GM12878 (cell line): ENCODE results near the gene OTUD5. TPM values are rescaled to one million over a fixed set of nuclear protein-coding genes. Genes with fewer than 3 reads are reported as not detected.
A peak's percentile ranks its signal among the peaks of the same experiment; 100 is the strongest.

ENCODE experiments used
- ATAC-seq: fragments of 200-7000 bp; cut with Tn5 transposase; 3 replicates; pipeline ENCODE4 v1.9.1; 2020; ENCODE audit warnings: mild to moderate bottlenecking, moderate library complexity
- BruUV-seq: library from RNA; stranded (reverse); fragments of 400-500 nt; replicated peaks from 2 replicates; lab custom pipeline; 2021; lab: Mats Ljungman, UMichigan
- CTCF ChIA-PET: fragments of 300-600 bp; sonication (Branson Sonifier 250); formaldehyde crosslinking; extraction: SDS; loops from one replicate; lab custom pipeline; 2021; ENCODE audit warnings: inconsistent platforms; lab: Yijun Ruan, JAX
- POLR2A ChIA-PET: fragments of 350-600 bp; formaldehyde crosslinking; extraction: SDS; loops from one replicate; lab custom pipeline; 2021; ENCODE audit warnings: inconsistent platforms; lab: Charles Lee
- RAD21 ChIA-PET: fragments of 300-600 bp; sonication (Branson Sonifier 250); formaldehyde crosslinking; loops from one replicate; lab custom pipeline; 2023; ENCODE audit warnings: antibody characterized with exemption; ENCODE audit not compliant: unreplicated experiment; lab: Charles Lee
- SMC1A ChIA-PET: fragments of 300-600 bp; sonication (Branson Sonifier 250); formaldehyde crosslinking; loops from one replicate; lab custom pipeline; 2023; ENCODE audit not compliant: unreplicated experiment, uncharacterized antibody; lab: Charles Lee
- DNase-seq: peaks from one replicate; pipeline ENCODE4 v3.0.0-alpha.2; 2011; ENCODE audit warnings: low read depth, low spot score
- FAIRE-seq: peaks from 3 replicates; lab custom pipeline; 2011; peaks lifted over from hg19 to GRCh38; lab: Jason Lieb, UNC
- H2AFZ ChIP-seq: 2 replicates; pipeline ENCODE4 v1.6.0; 2011; ENCODE audit warnings: low read depth, low read length, control low read depth; ENCODE audit not compliant: control insufficient read depth
- H3K27ac ChIP-seq: 2 replicates; pipeline ENCODE4 v1.5.1; 2011; ENCODE audit warnings: control low read depth; ENCODE audit not compliant: control insufficient read depth, insufficient read depth
- H3K27me3 ChIP-seq, 2 experiments: replicated peaks in 1 of 2; 2 replicates each; pipeline versions ENCODE4 v1.6.0 to v1.6.1; 2011; ENCODE audit warnings: low read length in 1 of 2; ENCODE audit not compliant: control insufficient read depth in 2 of 2, insufficient read depth in 2 of 2
- H3K36me3 ChIP-seq, 2 experiments: 2 replicates each; pipeline ENCODE4 v1.5.1; 2011; ENCODE audit warnings: low read length in 1 of 2; ENCODE audit not compliant: control insufficient read depth in 2 of 2, insufficient read depth in 2 of 2
- H3K4me1 ChIP-seq: 2 replicates; pipeline ENCODE4 v1.6.1; 2011; ENCODE audit warnings: mild to moderate bottlenecking, low read length, moderate library complexity, mixed read lengths; ENCODE audit not compliant: control insufficient read depth, insufficient read depth
- H3K4me2 ChIP-seq: 2 replicates; pipeline ENCODE4 v1.6.0; 2011; ENCODE audit warnings: control low read depth; ENCODE audit not compliant: control insufficient read depth, insufficient read depth
- H3K4me3 ChIP-seq: fragments of 200-600 bp; sonication (generic); 2 replicates; pipeline ENCODE4 v1.5.1; 2016
- H3K79me2 ChIP-seq: 2 replicates; pipeline ENCODE4 v1.6.0; 2011; ENCODE audit warnings: low read length; ENCODE audit not compliant: control insufficient read depth, insufficient read depth
- H3K9ac ChIP-seq: 2 replicates; pipeline ENCODE4 v1.8.0; 2011; ENCODE audit warnings: low read length, control low read depth, mixed read lengths; ENCODE audit not compliant: control insufficient read depth, insufficient read depth
- H3K9me3 ChIP-seq: replicated peaks from 3 replicates; pipeline ENCODE4 v1.5.1; 2011; ENCODE audit warnings: mild to moderate bottlenecking, low read length; ENCODE audit not compliant: control insufficient read depth, insufficient read depth
- H4K20me1 ChIP-seq: 2 replicates; pipeline ENCODE4 v1.6.0; 2011; ENCODE audit not compliant: control insufficient read depth, insufficient read depth
- ATF7 ChIP-seq: fragments of 450-650 bp; IDR thresholded peaks from 2 replicates; pipeline ENCODE4 v1.6.1; 2016; ENCODE audit warnings: low read depth, mild to moderate bottlenecking
- FOXK2 ChIP-seq: fragments of 450-650 bp; IDR thresholded peaks from 2 replicates; pipeline ENCODE4 v1.6.1; 2017; ENCODE audit warnings: mild to moderate bottlenecking, moderate library complexity
- GATAD2B ChIP-seq: fragments of 450-650 bp; conservative IDR thresholded peaks from 2 replicates; pipeline ENCODE4 v1.6.1; 2017; ENCODE audit warnings: low read depth, mild to moderate bottlenecking, moderate library complexity
- JUND ChIP-seq: IDR thresholded peaks from 2 replicates; pipeline ENCODE4 v1.6.1; 2012; ENCODE audit warnings: low read depth, mild to moderate bottlenecking, low read length, improper control_type of control experiment, moderate library complexity
- NFIC ChIP-seq: IDR thresholded peaks from 2 replicates; pipeline ENCODE4 v1.6.1; 2012; ENCODE audit warnings: low read depth, mild to moderate bottlenecking, inconsistent platforms, low read length, moderate library complexity
- POLR2AphosphoS5 ChIP-seq: IDR thresholded peaks from 2 replicates; pipeline ENCODE4 v1.6.1; 2011; ENCODE audit warnings: mild to moderate bottlenecking, low read length, inconsistent platforms
- TCF3 ChIP-seq: IDR thresholded peaks from 2 replicates; pipeline ENCODE4 v1.6.1; 2012; ENCODE audit warnings: low read depth, mild to moderate bottlenecking, low read length, borderline replicate concordance; ENCODE audit not compliant: insufficient read depth
- WGBS: methylation state at CpG from one replicate; pipeline ENCODE4 v1.1.6; 2016; ENCODE audit warnings: low lambda C conversion rate; ENCODE audit not compliant: insufficient replicate concordance, insufficient coverage; ENCODE audit errors: missing lambda C conversion rate; 5-methylcytosine and 5-hydroxymethylcytosine counted together
- in situ Hi-C: fragments of 300-500 bp; cut with MboI; formaldehyde crosslinking; loops from 9 replicates; pipeline ENCODE4 v1.14.3; 2018; ENCODE audit warnings: mixed read lengths
- intact Hi-C: fragments of 100-400 bp; cut with micrococcal nuclease; formaldehyde crosslinking; loops from one replicate; pipeline ENCODE4 v1.14.2; 2022; ENCODE audit not compliant: unreplicated experiment
- polyA plus RNA-seq, 11 experiments: library from polyadenylated mRNA; depleted of rRNA in 4 of 11; unstranded in 6 of 11; stranded (reverse) in 5 of 11; fragments of >200 nt; fragmentation: Nextera tagmentation in 4 of 11; fragmentation: Illumina TruSeq in 1 of 11; extraction: Ambion mirVana in 4 of 11; extraction: Trizol in 1 of 11; gene quantifications; 1 replicate in 1 of 11; 2 replicates in 10 of 11; pipeline versions ENCODE4 v1.2.1 to v1.2.3, GENCODE V29; 2011 to 2016; ENCODE audit warnings: inconsistent platforms in 2 of 11, missing spikeins in 2 of 11, low read depth in 1 of 11
- total RNA-seq, 4 experiments: library from RNA; depleted of rRNA in 3 of 4; stranded (reverse); fragments of >200 nt in 3 of 4; fragmentation: Illumina TruSeq in 1 of 4; extraction: Trizol in 1 of 4; gene quantifications; 2 replicates each; pipeline versions ENCODE4 v1.2.1 to v1.2.3, GENCODE V29; 2013 to 2021

OTUD5 gene
- total and polyA plus RNA-seq, 10 of the 15 experiments (the other 5 are each of a cell fraction or from before 2014, with no cell fraction given) = 2.0 to 50.3 (median 22.7) TPM

GRCh38 chrX:48910926-48911411, 46.4 kb downstream of the OTUD5 start:
- Histone ChIP-seq H3K9me3 (no peaks in the 10 kb centered on the region; the same call in 2 of the 3 replicates), H4K20me1 (peaks cover 5% of the 10 kb centered on the region; the same call in 1 of the 2 replicates), H3K79me2 (peaks cover 26% of the 10 kb centered on the region), H3K4me1 (no peaks in the 10 kb centered on the region), H3K27ac (peak overlapping the region; percentile 68), H3K27me3 (no peaks in the 10 kb centered on the region), H3K4me2 (peak overlapping the region; percentile 45)
- POLR2A ChIA-PET = interaction anchor here (0.6 to 2.7 kb wide), 4 partner anchors 13 to 1043 kb away, joined by 3 to 15 read pairs (median 9); partner anchors contain the start of genes PQBP1 and TIMM17B
- SMC1A ChIA-PET = interaction anchor here (3.1 kb wide), 1 partner anchor 26 kb away, joined by 9 read pairs; no protein-coding TSS in a partner anchor
- peak; percentile 8 for ATAC-seq
- no TSS peak for BruUV-seq
- no peak for DNase-seq
- 24% methylated on average over 12 of the region's 12 CpGs for WGBS
- FAIRE-seq = no peak
- TF ChIP-seq FOXK2 = peak; percentile 47; the same call in 1 of the 2 replicates
- TF ChIP-seq GATAD2B = no peak
- TF ChIP-seq JUND = 0 out of 2 replicates have a peak, but pooled peaks have one; percentile 10
- 0 out of 2 replicates have a peak, but pooled peaks have one; percentile 9 for TF ChIP-seq ATF7
- no peak for TF ChIP-seq NFIC
- peak; percentile 2; the same call in 1 of the 2 replicates for TF ChIP-seq POLR2AphosphoS5
- TF ChIP-seq TCF3 = peak; percentile 6; the same call in 1 of the 2 replicates
- TF ChIP-seq, all 136 proteins: peak for 5
- Histone ChIP-seq H2AFZ (peak overlapping the region; percentile 48), H3K36me3 (peaks cover 3 to 8% of the 10 kb centered on the region in 2 experiments; a peak in 3 of 4 replicates), H3K9ac (peak overlapping the region; percentile 55), H3K4me3 (peak overlapping the region; percentile 62)
- RAD21 ChIA-PET = interaction anchor here (1.7 to 1.8 kb wide), 3 partner anchors 13 to 27 kb away, joined by 7 to 12 read pairs (median 10); partner anchors contain the start of genes PQBP1 and TIMM17B
- intact Hi-C loops = loop anchor here (5.0 kb wide), 2 partner anchors 36 to 214 kb away; partner anchors contain the start of gene SUV39H1
- in situ Hi-C loops = no loop called here
- CTCF ChIA-PET = interaction anchor here (0.6 kb wide), 1 partner anchor 35 kb away, joined by 3 read pairs; no protein-coding TSS in a partner anchor
